NCI-H774 (cell line): ENCODE results near the gene TRPM4.
"Not testable (repeated sequence)": the region's sequence is repeated elsewhere in the genome, so short reads cannot be mapped to it uniquely, and the experiment has no call there.

ENCODE experiments used
- DNase-seq: peaks from one replicate; lab custom pipeline; 2025; lab: John Stamatoyannopoulos, UW

Gene TRPM4

GRCh38 chr19:49127225-49127624, 30.4 kb upstream of the TRPM4 start:
- DNase-seq = not testable (repeated sequence)

GRCh38 chr19:49127674-49128544, 29.7 kb upstream of the TRPM4 start:
- peak; percentile 94 for DNase-seq

GRCh38 chr19:49128545-49129237, 28.9 kb upstream of the TRPM4 start:
- peak; percentile 32 for DNase-seq

GRCh38 chr19:49129238-49129583, 28.4 kb upstream of the TRPM4 start:
- DNase-seq = no peak

GRCh38 chr19:49130325-49130724, 27.3 kb upstream of the TRPM4 start:
- DNase-seq = no peak

GRCh38 chr19:49132974-49133609, 24.5 kb upstream of the TRPM4 start:
- DNase-seq = no peak

GRCh38 chr19:49133621-49134454, 23.8 kb upstream of the TRPM4 start:
- DNase-seq = peak; percentile 17

GRCh38 chr19:49135686-49136085, 21.9 kb upstream of the TRPM4 start:
- no peak for DNase-seq

GRCh38 chr19:49136771-49137171, 20.8 kb upstream of the TRPM4 start:
- no peak for DNase-seq

GRCh38 chr19:49140951-49141350, 16.6 kb upstream of the TRPM4 start:
- DNase-seq = no peak

GRCh38 chr19:49141352-49141751, 16.2 kb upstream of the TRPM4 start:
- no peak for DNase-seq

GRCh38 chr19:49142866-49143335, 14.7 kb upstream of the TRPM4 start:
- DNase-seq = peak; percentile 89

GRCh38 chr19:49145573-49146407, 11.8 kb upstream of the TRPM4 start:
- peak; percentile 56 for DNase-seq

GRCh38 chr19:49146408-49146770, 11.2 kb upstream of the TRPM4 start:
- DNase-seq = not testable (repeated sequence)

- no peak for DNase-seq
Observed at GRCh38 chr19:49148044-49148682, 9.4 kb upstream of the TRPM4 start.

- peak; percentile 84 for DNase-seq
Observed at GRCh38 chr19:49148784-49149651, 8.6 kb upstream of the TRPM4 start.

GRCh38 chr19:49149652-49150105, 7.9 kb upstream of the TRPM4 start:
- peak; percentile 67 for DNase-seq

GRCh38 chr19:49150106-49150943, 7.3 kb upstream of the TRPM4 start:
- peak; percentile 90 for DNase-seq

- DNase-seq = no peak
Observed at GRCh38 chr19:49150944-49151243, 6.7 kb upstream of the TRPM4 start.
